GM23338 (cell line): ENCODE measurements around the gene ANXA6. TPM values are rescaled to one million over a fixed set of nuclear protein-coding genes. Genes with fewer than 3 reads are reported as not detected.

Experiments
- ATAC-seq: fragments of 200-7000 bp; cut with Tn5 transposase; 3 replicates; pipeline ENCODE4 v1.9.1; 2020
- DNase-seq: peaks from one replicate; pipeline ENCODE4 v3.0.0-alpha.2; 2015; ENCODE audit warnings: low spot score
- H2AFZ ChIP-seq: fragments of 200-600 bp; sonication (generic); 2 replicates; pipeline ENCODE4 v1.8.0; 2016; ENCODE audit warnings: antibody characterized with exemption, mild to moderate bottlenecking, moderate library complexity
- H3F3A ChIP-seq: fragments of 200-600 bp; sonication (generic); replicated peaks from 2 replicates; pipeline ENCODE4 v1.8.0; 2017; ENCODE audit warnings: antibody characterized with exemption, mixed run types, low read depth
- H3K27ac ChIP-seq: fragments of 200-600 bp; sonication (generic); 2 replicates; pipeline ENCODE4 v1.6.1; 2016; ENCODE audit warnings: low read depth
- H3K27me3 ChIP-seq: fragments of 200-600 bp; sonication (generic); 2 replicates; pipeline ENCODE4 v1.8.0; 2016; ENCODE audit warnings: mild to moderate bottlenecking, mixed run types, moderate library complexity; ENCODE audit not compliant: insufficient read depth
- H3K36me3 ChIP-seq: fragments of 200-600 bp; sonication (generic); 2 replicates; pipeline ENCODE4 v1.8.0; 2016; ENCODE audit warnings: mild to moderate bottlenecking; ENCODE audit not compliant: insufficient read depth
- H3K4me1 ChIP-seq: fragments of 200-600 bp; sonication (generic); 2 replicates; pipeline ENCODE4 v1.8.0; 2016; ENCODE audit warnings: mild to moderate bottlenecking, moderate library complexity; ENCODE audit not compliant: insufficient read depth
- H3K4me2 ChIP-seq: fragments of 200-600 bp; sonication (generic); 2 replicates; pipeline ENCODE4 v1.7.1; 2017; ENCODE audit warnings: mixed run types
- H3K4me3 ChIP-seq: fragments of 200-600 bp; sonication (generic); 2 replicates; pipeline ENCODE4 v1.6.1; 2016; ENCODE audit warnings: mixed run types
- H3K79me2 ChIP-seq: fragments of 200-600 bp; sonication (generic); replicated peaks from 2 replicates; pipeline ENCODE4 v1.8.0; 2017; ENCODE audit warnings: mild to moderate bottlenecking; ENCODE audit not compliant: insufficient read depth
- H3K9me2 ChIP-seq: fragments of 200-600 bp; sonication (generic); 2 replicates; pipeline ENCODE4 v1.8.0; 2017; ENCODE audit not compliant: insufficient read depth
- H4K20me1 ChIP-seq: fragments of 200-600 bp; sonication (generic); replicated peaks from 2 replicates; pipeline ENCODE4 v1.8.0; 2017; ENCODE audit warnings: mild to moderate bottlenecking; ENCODE audit not compliant: insufficient read depth
- H3K27ac Mint-ChIP-seq: 2 replicates; pipeline ENCODE4 v1.8.0; 2020; ENCODE audit warnings: inconsistent platforms, mild to moderate bottlenecking, moderate library complexity, mixed read lengths
- H3K27me3 Mint-ChIP-seq: 3 replicates; pipeline ENCODE4 v1.8.0; 2022; ENCODE audit warnings: low read depth, mild to moderate bottlenecking, moderate library complexity, mixed read lengths, inconsistent platforms; ENCODE audit not compliant: insufficient read depth, poor library complexity
- H3K36me3 Mint-ChIP-seq: 3 replicates; pipeline ENCODE4 v1.8.0; 2021; ENCODE audit warnings: low read depth, mild to moderate bottlenecking, inconsistent platforms, moderate library complexity, mixed read lengths
- H3K4me1 Mint-ChIP-seq: 3 replicates; pipeline ENCODE4 v1.8.0; 2020; ENCODE audit warnings: mild to moderate bottlenecking, inconsistent platforms, mixed read lengths
- H3K4me3 Mint-ChIP-seq: 3 replicates; pipeline ENCODE4 v1.8.0; 2021; ENCODE audit warnings: moderate library complexity, mild to moderate bottlenecking, inconsistent platforms, mixed read lengths
- H3K9me3 Mint-ChIP-seq: 3 replicates; pipeline ENCODE4 v1.8.0; 2020; ENCODE audit warnings: moderate library complexity, mild to moderate bottlenecking, inconsistent platforms, mixed read lengths
- CREB1 ChIP-seq: fragments of 250-450 bp; sonication (Bioruptor Pico); IDR thresholded peaks from 2 replicates; pipeline ENCODE4 v1.5.0; 2020; ENCODE audit warnings: low read depth, mild to moderate bottlenecking, moderate library complexity
- CTCF ChIP-seq, 2 experiments: fragments of 200-600 bp in 1 of 2; sonication (generic) in 1 of 2; conservative IDR thresholded peaks; 2 replicates each; pipeline versions ENCODE4 v1.5.1 to v1.6.1; 2016 to 2017; ENCODE audit warnings: antibody characterized with exemption in 2 of 2, low read depth in 2 of 2, mild to moderate bottlenecking in 2 of 2, moderate library complexity in 1 of 2
- ETS1 ChIP-seq: IDR thresholded peaks from 2 replicates; pipeline ENCODE4 v1.6.1; 2016; ENCODE audit warnings: antibody characterized with exemption
- EZH2 ChIP-seq: fragments of 200-600 bp; sonication (generic); IDR thresholded peaks from one replicate; pipeline ENCODE4 v1.8.0; 2017; ENCODE audit warnings: antibody characterized with exemption, mild to moderate bottlenecking, low read depth; ENCODE audit not compliant: unreplicated experiment
- EZH2phosphoT487 ChIP-seq: fragments of 200-600 bp; sonication (generic); IDR thresholded peaks from one replicate; pipeline ENCODE4 v1.8.1; 2018; ENCODE audit warnings: antibody characterized with exemption; ENCODE audit not compliant: unreplicated experiment
- JUNB ChIP-seq: IDR thresholded peaks from one replicate; pipeline ENCODE4 v1.6.1; 2016; ENCODE audit warnings: antibody characterized with exemption; ENCODE audit not compliant: unreplicated experiment
- NANOG ChIP-seq: IDR thresholded peaks from 2 replicates; pipeline ENCODE4 v1.6.1; 2016; ENCODE audit warnings: antibody characterized with exemption, borderline replicate concordance
- POLR2AphosphoS5 ChIP-seq: IDR thresholded peaks from 2 replicates; pipeline ENCODE4 v1.6.1; 2016; ENCODE audit warnings: antibody characterized with exemption, low read depth
- REST ChIP-seq: IDR thresholded peaks from one replicate; pipeline ENCODE4 v1.6.1; 2018; ENCODE audit warnings: antibody characterized with exemption; ENCODE audit not compliant: unreplicated experiment
- STAT1 ChIP-seq: IDR thresholded peaks from one replicate; pipeline ENCODE4 v1.6.1; 2016; ENCODE audit warnings: antibody characterized with exemption; ENCODE audit not compliant: unreplicated experiment
- ZNF114 ChIP-seq: fragments of 250-450 bp; sonication (Bioruptor Pico); IDR thresholded peaks from 2 replicates; pipeline ENCODE4 v1.5.0; 2020; ENCODE audit warnings: mild to moderate bottlenecking, moderate library complexity
- ZNF331 ChIP-seq: fragments of 250-450 bp; sonication (Bioruptor Pico); IDR thresholded peaks from 2 replicates; pipeline ENCODE4 v1.5.0; 2020; ENCODE audit warnings: low read depth, mild to moderate bottlenecking, moderate library complexity
- ZNF462 ChIP-seq: fragments of 250-450 bp; sonication (Bioruptor Pico); IDR thresholded peaks from 2 replicates; pipeline ENCODE4 v1.5.0; 2020; ENCODE audit warnings: mild to moderate bottlenecking, moderate library complexity
- polyA plus RNA-seq: library from polyadenylated mRNA; unstranded; fragments of >200 nt; fragmentation: Nextera tagmentation; extraction: Ambion mirVana; gene quantifications from 2 replicates; pipeline ENCODE4 v1.2.1, GENCODE V29; 2016
- total RNA-seq: library from RNA; depleted of rRNA; stranded (reverse); fragments of >200 nt; shearing (Covaris generic); gene quantifications from 2 replicates; pipeline ENCODE4 v1.2.3, GENCODE V29; 2014

The ANXA6 gene
- total and polyA plus RNA-seq, 2 experiments from 2014 or later, result 26.5 to 110 TPM

GRCh38 chr5:151073280-151073679 is 84.3 kb downstream of the ANXA6 start:
- H3K27ac ChIP-seq, result no peak overlapping the region
- Mint-ChIP-seq H3K9me3 (no peaks in the 10 kb centered on the region), H3K4me3 (no peak overlapping the region), H3K27me3 (peaks cover 4% of the 10 kb centered on the region), H3K36me3 (no peaks in the 10 kb centered on the region), H3K27ac (no peak overlapping the region), H3K4me1 (no peaks in the 10 kb centered on the region)
- H3K4me2 ChIP-seq, result no peak overlapping the region
- DNase-seq (no peak), ATAC-seq (no peak)
- H3K9me2 ChIP-seq, result no peaks in the 10 kb centered on the region
- H3K79me2 ChIP-seq, result peaks cover 17% of the 10 kb centered on the region
- no peaks in the 10 kb centered on the region for H3K4me1 ChIP-seq
- no peaks in the 10 kb centered on the region for H3F3A ChIP-seq
- H4K20me1 ChIP-seq, result peaks cover 18% of the 10 kb centered on the region
- no peak overlapping the region for H2AFZ ChIP-seq
- no peaks in the 10 kb centered on the region for H3K36me3 ChIP-seq
- H3K27me3 ChIP-seq, result no peaks in the 10 kb centered on the region
- TF ChIP-seq EZH2 (no peak), STAT1 (no peak), POLR2AphosphoS5 (no peak), ETS1 (no peak), JUNB (no peak), ZNF114 (CRISPR knock-in tag) (no peak), EZH2phosphoT487 (no peak), ZNF462 (CRISPR knock-in tag) (no peak), CTCF (conservative IDR thresholded peaks at IDR 0.05; ENCODE audit: low read depth in 2 of 2) (no peak), REST (no peak), ZNF331 (CRISPR knock-in tag) (no peak), CREB1 (CRISPR knock-in tag) (no peak), NANOG (no peak)
- no peak overlapping the region for H3K4me3 ChIP-seq
